GM13976 (cell line): Measurements from ENCODE around the gene PSMG3.

Source experiments
- DNase-seq: peaks from one replicate; pipeline ENCODE4 v3.0.0; 2012; ENCODE audit warnings: low spot score
- in situ Hi-C: fragments of 300-500 bp; cut with MboI; formaldehyde crosslinking; loops from one replicate; pipeline ENCODE4 v1.12.0; 2022; ENCODE audit warnings: low sequenced_read_pairs, mixed read lengths, inconsistent platforms; ENCODE audit not compliant: unreplicated experiment
- TF ChIP-seq, protein P1 (sequence below): IDR thresholded peaks from 2 replicates; pipeline ENCODE4 v1.5.1; 2012; ENCODE audit warnings: borderline replicate concordance, mild to moderate bottlenecking; ENCODE audit not compliant: insufficient read depth; ENCODE audit errors: extremely low read depth, missing control alignments, control extremely low read depth

The PSMG3 gene

DNA sequence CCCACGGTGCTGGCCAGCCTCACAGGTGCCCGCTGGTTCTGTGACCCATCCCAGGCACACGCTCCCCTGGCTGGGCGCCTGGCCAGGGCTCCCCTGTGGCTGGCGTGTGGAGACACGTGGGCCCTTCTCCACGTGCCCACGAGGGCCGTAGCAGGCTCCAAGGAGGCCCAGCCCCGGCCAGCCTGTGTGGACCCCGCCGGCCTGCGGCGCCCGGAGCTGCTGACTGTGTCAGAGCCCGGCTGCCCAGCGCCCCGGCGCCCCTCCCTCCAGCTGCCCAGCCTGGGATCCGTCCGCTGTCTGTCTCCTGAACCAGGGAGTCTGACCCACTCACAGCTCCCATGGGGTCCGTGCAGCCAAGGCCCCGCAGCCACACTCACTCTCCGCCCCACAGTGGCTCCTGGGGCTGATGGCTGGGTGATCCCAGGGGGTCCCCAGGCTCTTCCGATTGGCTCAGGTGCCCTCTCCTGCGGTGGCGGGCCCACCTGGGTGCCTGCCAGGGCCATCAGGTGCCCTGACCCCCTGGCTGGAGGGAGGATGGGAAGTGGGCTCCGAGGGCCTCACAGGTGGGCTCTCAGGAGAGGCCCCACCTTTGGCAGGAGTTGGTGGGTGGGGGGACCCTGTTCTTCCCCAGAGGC is 23.4 kb downstream of the PSMG3 start:
- in situ Hi-C loops = no loop called here

DNA sequence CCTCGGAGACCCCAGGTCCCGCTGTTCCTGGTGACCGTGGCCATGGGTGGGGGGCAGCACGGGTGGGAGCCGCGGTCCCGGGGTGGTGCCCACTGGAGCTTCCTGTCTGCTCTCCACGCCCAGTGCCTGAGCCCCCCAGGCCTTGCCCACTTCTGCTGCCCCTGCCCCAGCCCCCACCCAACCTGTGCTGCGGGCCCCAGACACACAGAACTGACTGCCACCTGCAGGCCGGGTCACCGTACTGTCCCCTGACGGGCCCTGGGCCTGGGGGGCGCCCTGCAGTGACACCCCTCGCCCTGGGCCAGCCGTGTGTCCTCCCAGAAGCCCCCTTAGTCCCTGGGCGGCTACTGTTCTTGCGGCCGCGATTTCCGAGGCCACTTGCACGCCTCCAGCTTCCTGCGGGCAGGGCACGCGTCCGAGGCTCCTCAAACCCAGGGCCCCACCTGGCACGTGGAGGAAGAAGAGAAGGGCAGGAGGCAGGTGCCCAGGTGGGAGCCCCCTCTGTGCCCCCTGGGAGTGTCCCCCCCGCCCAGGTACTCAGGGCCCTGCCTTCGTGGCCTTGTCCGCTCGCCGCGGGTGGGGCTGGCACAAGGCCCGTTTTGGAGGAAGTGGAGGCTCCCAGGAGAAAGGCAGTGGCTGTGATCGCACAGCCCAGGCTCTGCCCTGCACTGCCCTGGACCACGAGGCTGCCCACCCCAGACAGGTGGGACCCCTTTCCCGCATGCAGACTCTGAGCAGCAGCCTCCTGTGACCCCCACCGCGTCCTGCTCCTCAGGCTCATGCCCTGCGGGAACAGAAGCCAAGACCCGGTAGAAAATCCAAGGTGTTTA is 24.2 kb downstream of the PSMG3 start:
- TF ChIP-seq, protein P1, sequence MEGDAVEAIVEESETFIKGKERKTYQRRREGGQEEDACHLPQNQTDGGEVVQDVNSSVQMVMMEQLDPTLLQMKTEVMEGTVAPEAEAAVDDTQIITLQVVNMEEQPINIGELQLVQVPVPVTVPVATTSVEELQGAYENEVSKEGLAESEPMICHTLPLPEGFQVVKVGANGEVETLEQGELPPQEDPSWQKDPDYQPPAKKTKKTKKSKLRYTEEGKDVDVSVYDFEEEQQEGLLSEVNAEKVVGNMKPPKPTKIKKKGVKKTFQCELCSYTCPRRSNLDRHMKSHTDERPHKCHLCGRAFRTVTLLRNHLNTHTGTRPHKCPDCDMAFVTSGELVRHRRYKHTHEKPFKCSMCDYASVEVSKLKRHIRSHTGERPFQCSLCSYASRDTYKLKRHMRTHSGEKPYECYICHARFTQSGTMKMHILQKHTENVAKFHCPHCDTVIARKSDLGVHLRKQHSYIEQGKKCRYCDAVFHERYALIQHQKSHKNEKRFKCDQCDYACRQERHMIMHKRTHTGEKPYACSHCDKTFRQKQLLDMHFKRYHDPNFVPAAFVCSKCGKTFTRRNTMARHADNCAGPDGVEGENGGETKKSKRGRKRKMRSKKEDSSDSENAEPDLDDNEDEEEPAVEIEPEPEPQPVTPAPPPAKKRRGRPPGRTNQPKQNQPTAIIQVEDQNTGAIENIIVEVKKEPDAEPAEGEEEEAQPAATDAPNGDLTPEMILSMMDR = no peak
- DNase-seq = no peak
- in situ Hi-C loops = no loop called here

More for the DNA sequence above, 23.4 kb downstream of the PSMG3 start:
- DNase-seq = no peak
- TF ChIP-seq, protein P1 = no peak

DNA sequence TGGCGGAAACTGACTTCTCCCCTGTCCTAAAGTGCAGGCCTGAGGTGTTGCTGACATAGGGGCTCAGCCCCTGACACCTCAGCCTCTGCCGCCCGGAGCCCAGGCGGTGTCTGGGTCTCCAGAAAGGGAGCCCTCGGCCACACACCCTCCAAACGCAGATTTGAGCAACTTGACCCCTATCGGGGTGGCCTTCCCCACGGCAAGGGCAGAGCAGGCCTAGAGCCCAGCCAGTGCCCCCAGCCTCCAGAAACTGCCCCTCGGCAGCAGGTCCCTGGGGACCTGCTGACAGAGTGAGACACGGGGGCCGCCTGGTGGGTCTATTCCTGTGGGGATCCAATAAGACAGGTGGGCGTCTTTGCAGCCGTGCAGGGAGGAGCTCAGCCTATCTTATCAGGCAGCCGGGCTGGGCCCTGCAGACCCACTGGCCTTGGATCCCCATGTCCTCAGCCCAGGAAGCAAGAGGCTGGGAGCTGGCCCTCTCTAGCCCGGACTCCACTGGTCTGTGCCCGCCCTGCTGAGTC is 24.9 kb downstream of the PSMG3 start:
- in situ Hi-C loops = no loop called here
- no peak for DNase-seq
- TF ChIP-seq, protein P1 = no peak

DNA sequence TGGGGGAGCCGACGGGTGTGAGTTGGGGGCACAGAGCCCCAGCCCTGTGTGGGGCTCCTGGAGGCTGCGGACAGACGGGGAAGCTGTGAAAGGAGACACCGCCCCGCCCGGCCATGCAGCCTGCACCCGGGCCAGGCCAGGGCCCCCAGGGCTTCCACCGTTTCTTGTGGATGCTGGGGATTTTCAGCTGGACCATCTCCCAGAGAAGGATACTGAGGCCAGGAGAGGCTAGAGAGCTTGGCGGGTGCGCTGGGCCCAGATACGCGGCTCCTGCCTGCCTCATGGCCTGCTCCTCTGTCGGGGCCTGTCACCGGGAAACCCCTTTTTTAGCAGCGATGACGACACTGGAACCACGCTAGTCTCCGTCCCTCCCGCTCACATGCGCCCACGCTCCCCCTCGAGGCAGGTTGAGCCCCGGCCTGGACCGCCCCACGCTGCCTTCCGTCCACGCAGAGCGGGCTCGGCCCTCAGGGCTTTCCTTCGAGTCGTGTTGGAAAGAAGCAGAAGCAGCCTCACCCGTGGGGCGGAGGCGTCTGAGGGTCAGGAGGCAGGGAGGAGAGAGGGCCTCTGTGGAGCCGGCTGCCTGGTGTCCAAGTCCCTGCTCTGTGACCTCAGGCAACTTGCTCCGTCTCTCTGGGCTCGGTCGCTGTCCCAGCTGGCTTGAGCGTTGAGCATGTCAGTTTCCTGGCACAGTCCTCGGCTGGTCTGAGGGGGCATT is 25.5 kb downstream of the PSMG3 start:
- DNase-seq = no peak
- in situ Hi-C loops = no loop called here
- TF ChIP-seq, protein P1 = no peak

DNA sequence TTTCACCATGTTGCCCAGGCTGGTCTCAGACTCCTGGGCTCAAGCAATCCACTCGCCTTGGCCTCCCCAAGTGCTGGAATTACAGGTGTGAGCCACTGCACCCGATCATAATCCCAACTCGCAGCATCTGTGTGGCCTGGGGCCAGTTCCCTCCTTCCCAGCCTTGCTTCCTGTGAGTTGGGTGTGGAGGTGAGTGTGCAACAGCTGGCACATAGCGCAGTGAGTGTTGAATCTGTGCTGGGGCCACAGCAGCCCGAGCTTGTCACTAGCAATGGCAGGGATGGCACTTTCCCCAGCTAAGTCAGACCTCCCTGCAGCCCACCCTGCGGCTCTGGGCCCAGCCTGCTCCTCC is 26.0 kb downstream of the PSMG3 start:
- TF ChIP-seq, protein P1 = no peak
- DNase-seq = no peak
- in situ Hi-C loops = no loop called here

DNA sequence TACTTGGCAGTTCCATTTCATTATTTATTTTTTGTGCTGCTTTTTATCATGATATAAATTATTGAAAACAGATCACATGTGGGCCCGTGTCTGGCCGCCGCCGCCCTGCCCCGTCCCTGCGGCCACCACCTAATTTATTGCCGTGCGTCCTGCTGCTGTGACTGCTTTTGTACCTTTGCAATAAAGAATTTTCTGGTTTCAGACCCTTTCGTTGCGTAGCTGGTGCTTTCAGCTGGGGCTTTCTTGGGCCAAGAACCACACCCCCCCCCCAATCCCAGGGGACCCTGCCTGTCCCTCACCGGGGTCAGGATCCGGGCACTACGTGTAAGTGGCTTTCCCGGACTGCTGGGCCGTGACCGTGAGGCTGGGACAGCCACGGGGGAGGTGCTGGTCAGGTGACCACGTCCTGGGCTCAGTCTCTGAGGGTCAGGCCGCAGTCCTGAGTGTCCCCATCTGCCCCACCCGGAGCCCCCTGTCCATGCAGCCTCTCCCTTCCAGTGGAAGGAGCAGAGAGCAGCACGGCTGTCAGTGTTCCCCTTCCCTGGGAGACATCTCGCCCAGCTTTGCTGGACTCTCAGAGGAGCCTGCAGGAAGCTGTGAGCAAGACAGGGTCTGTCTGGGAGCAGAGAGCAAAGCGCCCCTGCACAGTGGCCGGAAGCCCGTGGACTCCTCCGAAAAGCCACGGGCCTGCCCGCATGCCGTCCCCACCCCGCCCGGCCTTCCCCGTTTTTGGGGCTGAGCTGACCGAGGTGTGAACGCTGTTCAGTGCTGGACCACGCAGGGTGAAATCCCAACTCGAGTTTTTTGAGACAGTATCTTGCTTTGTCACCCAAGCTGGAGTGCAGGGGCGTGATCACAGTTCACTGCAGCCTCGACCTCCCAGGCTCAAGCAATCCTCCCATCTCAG is 26.7 kb downstream of the PSMG3 start:
- in situ Hi-C loops = no loop called here
- TF ChIP-seq, protein P1 = no peak
- DNase-seq = no peak
